ENCODE results near the gene SLC12A6. TPM values are rescaled to one million over a fixed set of nuclear protein-coding genes. Genes with fewer than 3 reads are reported as not detected.

The SLC12A6 gene
- polyA plus RNA-seq, 1 donor from 2014 or later = 7.3 TPM

GRCh38 chr15:34370129-34370528 lies 32.5 kb upstream of the SLC12A6 start:
- Histone ChIP-seq H4K20me1 (ENCODE audit: insufficient read depth) (no peaks in the 10 kb centered on the region), H3K9ac (ENCODE audit: low read length) (no peak overlapping the region), H3K79me2 (replicated peaks; ENCODE audit: insufficient read depth, low read length) (peaks cover 4% of the 10 kb centered on the region), H3K27ac (ENCODE audit: low read length) (no peak overlapping the region), H2AFZ (ENCODE audit: low read depth, low read length) (no peak overlapping the region), H3K9me3 (ENCODE audit: low read length) (no peaks in the 10 kb centered on the region), H3K4me2 (ENCODE audit: low read length) (no peak overlapping the region), H3K4me3 (ENCODE audit: low read length) (no peak overlapping the region), H3F3A (ENCODE audit: insufficient read depth, low read length, poor library complexity, severe bottlenecking) (peaks cover 7% of the 10 kb centered on the region), H3K9me2 (ENCODE audit: insufficient read depth, low read length) (no peaks in the 10 kb centered on the region), H3K36me3 (ENCODE audit: insufficient read depth, low read length) (no peaks in the 10 kb centered on the region), H3K27me3 (ENCODE audit: insufficient read depth, low read depth, low read length) (no peaks in the 10 kb centered on the region)
- TF ChIP-seq MXI1 (conservative IDR thresholded peaks at IDR 0.05; ENCODE audit: poor library complexity, severe bottlenecking) = no peak
- TF ChIP-seq REST (IDR thresholded peaks at IDR 0.05; ENCODE audit: borderline replicate concordance) = no peak

DNA sequence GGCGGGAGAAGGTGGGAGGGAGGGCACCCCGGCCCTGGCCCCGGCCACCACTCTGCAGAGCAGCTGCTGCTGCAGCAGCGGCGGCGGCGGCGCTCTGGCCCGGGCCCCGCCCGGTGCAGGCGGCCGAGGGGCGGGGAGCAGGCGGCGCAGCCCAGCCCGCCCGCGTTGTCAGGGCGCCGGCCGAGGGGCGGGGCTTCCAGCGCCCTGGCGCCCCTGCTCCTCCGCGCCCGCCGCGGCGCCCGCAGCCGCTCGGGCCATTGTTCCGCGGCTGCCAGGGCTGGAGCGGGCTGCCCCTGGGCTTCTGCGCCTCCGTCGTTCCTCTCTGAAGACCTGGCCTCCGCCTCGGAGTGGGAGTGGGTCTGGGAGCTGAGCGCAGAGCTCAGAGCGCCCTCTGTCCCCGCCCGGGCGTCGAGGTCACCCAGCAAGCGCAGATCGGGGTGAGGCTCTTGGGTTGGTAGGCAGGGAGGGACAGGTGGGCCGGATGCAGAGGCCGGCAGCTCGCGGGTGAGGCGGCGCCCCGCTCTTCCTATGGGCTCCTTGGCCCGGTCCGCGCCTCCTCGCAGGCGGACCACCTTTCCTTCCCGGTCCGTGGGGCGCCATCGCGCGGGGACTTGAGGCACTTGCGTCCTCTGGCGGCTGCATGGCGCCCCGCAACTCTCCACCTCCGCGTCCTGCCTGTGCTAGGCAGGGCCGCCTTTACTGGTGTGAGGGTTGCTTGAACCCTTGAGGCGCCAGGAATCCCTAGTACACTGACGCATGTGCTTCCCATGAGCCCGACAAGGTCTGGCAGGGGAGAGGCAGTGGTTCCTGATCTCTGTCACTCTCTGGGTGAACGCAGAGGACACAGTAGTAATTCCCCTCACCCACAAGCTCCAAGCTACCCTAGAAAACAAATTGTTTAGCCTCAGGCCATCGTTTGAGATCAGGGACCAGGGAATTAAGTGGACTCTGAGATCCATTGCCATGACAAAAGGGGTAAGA lies 29.8 kb upstream of the SLC12A6 start, which contains the start of gene LPCAT4:
Gene LPCAT4, minus strand, starts transcription at position 96 of the 981 bp plus-strand sequence. CDS start 96 bp downstream, outside the sequence.
- no peaks in the 10 kb centered on the region for H3K27me3 ChIP-seq (ENCODE audit: insufficient read depth, low read depth, low read length)
- H3F3A ChIP-seq (ENCODE audit: insufficient read depth, low read length, poor library complexity, severe bottlenecking) = peaks cover 7% of the 10 kb centered on the region
- H3K36me3 ChIP-seq (ENCODE audit: insufficient read depth, low read length) = no peaks in the 10 kb centered on the region
- H3K9me3 ChIP-seq (ENCODE audit: low read length) = no peaks in the 10 kb centered on the region
- peak within 1 kb of the TSS; percentile 93 for H3K4me2 ChIP-seq (ENCODE audit: low read length)
- H2AFZ ChIP-seq (ENCODE audit: low read depth, low read length) = peak within 1 kb of the TSS; percentile 96
- H3K27ac ChIP-seq (ENCODE audit: low read length) = peak within 1 kb of the TSS; percentile 99
- no peaks in the 10 kb centered on the region for H3K9me2 ChIP-seq (ENCODE audit: insufficient read depth, low read length)
- TF ChIP-seq RAD21 (conservative IDR thresholded peaks at IDR 0.05) (peak; percentile 86), EZH2 (IDR thresholded peaks at IDR 0.05; ENCODE audit: borderline replicate concordance, insufficient read depth, low read length, poor library complexity, severe bottlenecking) (no peak), TAF1 (IDR thresholded peaks at IDR 0.05; ENCODE audit: low read depth) (peak; percentile 81), EP300 (conservative IDR thresholded peaks at IDR 0.05; ENCODE audit: poor library complexity, severe bottlenecking) (peak; percentile 66), REST (IDR thresholded peaks at IDR 0.05; ENCODE audit: borderline replicate concordance) (peak; percentile 92), POLR2AphosphoS5 (IDR thresholded peaks at IDR 0.05) (peak; percentile 89), SMC3 (conservative IDR thresholded peaks at IDR 0.05; ENCODE audit: poor library complexity) (peak; percentile 94), MXI1 (conservative IDR thresholded peaks at IDR 0.05; ENCODE audit: poor library complexity, severe bottlenecking) (peak; percentile 82)
- TF ChIP-seq, protein P1, sequence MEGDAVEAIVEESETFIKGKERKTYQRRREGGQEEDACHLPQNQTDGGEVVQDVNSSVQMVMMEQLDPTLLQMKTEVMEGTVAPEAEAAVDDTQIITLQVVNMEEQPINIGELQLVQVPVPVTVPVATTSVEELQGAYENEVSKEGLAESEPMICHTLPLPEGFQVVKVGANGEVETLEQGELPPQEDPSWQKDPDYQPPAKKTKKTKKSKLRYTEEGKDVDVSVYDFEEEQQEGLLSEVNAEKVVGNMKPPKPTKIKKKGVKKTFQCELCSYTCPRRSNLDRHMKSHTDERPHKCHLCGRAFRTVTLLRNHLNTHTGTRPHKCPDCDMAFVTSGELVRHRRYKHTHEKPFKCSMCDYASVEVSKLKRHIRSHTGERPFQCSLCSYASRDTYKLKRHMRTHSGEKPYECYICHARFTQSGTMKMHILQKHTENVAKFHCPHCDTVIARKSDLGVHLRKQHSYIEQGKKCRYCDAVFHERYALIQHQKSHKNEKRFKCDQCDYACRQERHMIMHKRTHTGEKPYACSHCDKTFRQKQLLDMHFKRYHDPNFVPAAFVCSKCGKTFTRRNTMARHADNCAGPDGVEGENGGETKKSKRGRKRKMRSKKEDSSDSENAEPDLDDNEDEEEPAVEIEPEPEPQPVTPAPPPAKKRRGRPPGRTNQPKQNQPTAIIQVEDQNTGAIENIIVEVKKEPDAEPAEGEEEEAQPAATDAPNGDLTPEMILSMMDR (IDR thresholded peaks at IDR 0.05; ENCODE audit: poor library complexity, severe bottlenecking) = peak; percentile 99
- peak within 1 kb of the TSS; percentile 93 for H3K4me3 ChIP-seq (ENCODE audit: low read length)
- H3K9ac ChIP-seq (ENCODE audit: low read length) = peak within 1 kb of the TSS; percentile 100
- H3K79me2 ChIP-seq (replicated peaks; ENCODE audit: insufficient read depth, low read length) = peaks cover 8% of the 10 kb centered on the region
- H4K20me1 ChIP-seq (ENCODE audit: insufficient read depth) = no peaks in the 10 kb centered on the region

Data from neural cell (in vitro differentiated cells).